Fibroblast of the aortic adventitia (primary cell): ENCODE data around the gene KIAA0513. TPM values are rescaled to one million over a fixed set of nuclear protein-coding genes. Genes with fewer than 3 reads are reported as not detected.
"Not testable (repeated sequence)": the region's sequence is repeated elsewhere in the genome, so short reads cannot be mapped to it uniquely, and the experiment has no call there.

ENCODE experiments used
- DNase-seq: peaks from one replicate; pipeline ENCODE4 v3.0.0-alpha.2; 2010; ENCODE audit warnings: low read depth
- H3K4me3 ChIP-seq: 2 replicates; pipeline ENCODE4 v1.5.1; 2011; ENCODE audit warnings: low read depth, mild to moderate bottlenecking, control low read depth, low read length, moderate library complexity
- CTCF ChIP-seq: IDR thresholded peaks from 2 replicates; pipeline ENCODE4 v1.5.1; 2011; ENCODE audit warnings: mild to moderate bottlenecking, low read length, control low read depth, inconsistent platforms; ENCODE audit not compliant: insufficient read depth
- total RNA-seq: library from RNA; depleted of rRNA; stranded (reverse); fragments of >200 nt; gene quantifications from 2 replicates; pipeline ENCODE4 v1.2.3, GENCODE V29; 2012; ENCODE audit warnings: low replicate concordance

KIAA0513 gene
- total RNA-seq, 1 donor = 28.3 TPM

- TF ChIP-seq CTCF = no peak
- H3K4me3 ChIP-seq = no peak overlapping the region
- no peak for DNase-seq
These were observed 20.4 kb downstream of the KIAA0513 start for GRCh38 chr16:85047867-85048455.

GRCh38 chr16:85048921-85049562, 21.4 kb downstream of the KIAA0513 start:
- no peak for DNase-seq
- no peak overlapping the region for H3K4me3 ChIP-seq
- TF ChIP-seq CTCF = no peak

- DNase-seq = no peak
- H3K4me3 ChIP-seq = no peak overlapping the region
- no peak for TF ChIP-seq CTCF
These were observed 22.2 kb downstream of the KIAA0513 start for GRCh38 chr16:85049706-85050305.

GRCh38 chr16:85051067-85051581, 23.5 kb downstream of the KIAA0513 start:
- no peak for TF ChIP-seq CTCF
- no peak overlapping the region for H3K4me3 ChIP-seq
- no peak for DNase-seq

DNA sequence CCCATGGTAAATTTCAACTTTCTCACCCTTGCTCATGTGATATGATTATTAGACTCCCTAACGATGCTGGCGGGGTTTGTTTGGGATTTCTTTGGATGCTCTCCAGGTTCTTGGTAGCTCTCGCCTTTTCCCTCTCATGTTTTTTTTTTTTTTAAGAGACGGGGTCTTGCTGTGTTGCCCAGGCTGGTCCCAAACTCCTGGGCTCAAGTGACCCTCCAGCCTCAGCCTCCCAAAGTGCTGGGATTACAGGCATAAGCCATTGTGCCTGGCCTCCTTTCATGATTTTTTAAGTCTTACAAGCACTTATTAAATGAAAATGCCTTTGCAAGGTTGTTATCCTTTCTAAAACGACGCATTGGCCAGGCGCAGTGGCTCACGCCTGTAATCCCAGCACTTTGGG, 24.1 kb downstream of the KIAA0513 start:
- no peak for DNase-seq
- no peak overlapping the region for H3K4me3 ChIP-seq
- TF ChIP-seq CTCF = no peak

- no peak for DNase-seq
- no peak for TF ChIP-seq CTCF
- no peak overlapping the region for H3K4me3 ChIP-seq
These were observed 24.9 kb downstream of the KIAA0513 start for GRCh38 chr16:85052536-85052935.

DNA sequence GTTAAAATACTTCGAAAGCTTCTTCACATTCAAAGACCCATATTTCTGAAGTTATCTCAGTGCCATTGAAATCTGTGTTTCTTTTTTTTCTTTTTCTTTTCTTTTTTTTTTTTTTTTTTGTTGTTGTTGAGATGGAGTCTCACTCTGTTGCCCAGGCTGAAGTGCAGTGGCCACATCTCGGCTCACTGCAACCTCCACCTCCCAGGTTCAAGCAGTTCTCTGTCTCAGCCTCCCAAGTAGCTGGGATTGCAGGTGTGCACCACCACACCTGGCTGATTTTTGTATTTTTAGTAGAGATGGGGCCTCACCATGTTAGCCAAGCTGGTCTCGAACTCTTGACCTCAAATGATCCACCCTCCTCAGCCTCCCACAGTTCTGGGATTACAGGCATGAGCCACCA, 26.7 kb downstream of the KIAA0513 start:
- DNase-seq, H3K4me3 ChIP-seq: not testable (repeated sequence)
